Tibial artery (tissue), 4 donors: ENCODE data around the gene PCSK2.

Source experiments
- DNase-seq, 2 donors: peaks; one replicate each; pipeline ENCODE4 v3.0.0-alpha.2; 2019
- H3K27ac ChIP-seq, 2 donors: fragments of 200-600 bp; sonication (generic) in 1 of 2; 1 replicate in 1 of 2; 2 replicates in 1 of 2; pipeline ENCODE4 v1.5.1; 2018 to 2019; ENCODE audit warnings: mild to moderate bottlenecking in 1 of 2
- H3K27me3 ChIP-seq, 2 donors: fragments of 200-600 bp; sonication (generic) in 1 of 2; one replicate each; pipeline versions ENCODE4 v1.5.1 to v1.6.0; 2016 to 2019
- H3K36me3 ChIP-seq, 3 donors: fragments of 200-600 bp; sonication (generic) in 2 of 3; one replicate each; pipeline ENCODE4 v1.5.1; 2016 to 2019; ENCODE audit warnings: mild to moderate bottlenecking in 2 of 3
- H3K4me1 ChIP-seq, 4 donors: fragments of 200-600 bp; sonication (generic) in 2 of 4; 1 replicate in 3 of 4; 2 replicates in 1 of 4; pipeline ENCODE4 v1.5.1; 2016 to 2019
- H3K4me3 ChIP-seq, 2 donors: fragments of 200-600 bp; sonication (generic) in 1 of 2; 1 replicate in 1 of 2; 2 replicates in 1 of 2; pipeline ENCODE4 v1.5.1; 2018 to 2019; ENCODE audit warnings: mild to moderate bottlenecking in 2 of 2
- H3K9me3 ChIP-seq, 3 donors: fragments of 200-600 bp; sonication (generic) in 1 of 3; one replicate each; pipeline ENCODE4 v1.5.1; 2016 to 2019
- intact Hi-C: fragments of 100-400 bp; cut with DNase I; formaldehyde crosslinking; loops from one replicate; pipeline ENCODE4 v1.15.0; 2023; ENCODE audit warnings: low total_unique reads
- TF ChIP-seq, protein P1 (sequence below), 2 experiments: fragments of 200-600 bp in 1 of 2; fragments of 450-650 bp in 1 of 2; IDR thresholded peaks; one replicate each; pipeline ENCODE4 v1.5.1; 2017 to 2019; ENCODE audit warnings: antibody characterized with exemption in 2 of 2, mild to moderate bottlenecking in 1 of 2, moderate library complexity in 1 of 2

The PCSK2 gene

DNA sequence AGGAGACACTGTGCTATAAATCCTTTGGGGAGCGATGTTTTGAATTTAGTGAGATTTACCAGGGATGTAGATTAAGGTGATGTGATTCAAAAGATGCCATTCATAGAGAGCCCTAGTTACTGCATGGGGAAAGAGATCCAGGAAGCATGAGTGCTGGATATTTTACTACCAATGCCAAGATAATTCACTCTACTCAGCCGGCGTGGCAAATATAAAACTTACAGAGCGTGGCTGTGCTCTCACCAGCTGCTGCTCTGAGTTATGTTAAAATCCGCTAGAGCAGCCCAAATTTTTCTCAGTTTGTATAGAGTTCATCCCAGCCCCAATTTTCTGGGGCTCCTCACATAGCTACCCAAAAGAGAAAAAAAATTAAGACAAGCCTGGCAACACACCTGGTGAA lies 255.7 kb downstream of the PCSK2 start:
- intact Hi-C loops = no loop called here
- no peak overlapping the region for H3K27ac ChIP-seq
- H3K27me3 ChIP-seq = peaks cover 0 to 9% of the 10 kb centered on the region in 2 donors
- no peaks in the 10 kb centered on the region for H3K4me1 ChIP-seq
- no peak overlapping the region for H3K4me3 ChIP-seq
- H3K36me3 ChIP-seq = no peaks in the 10 kb centered on the region
- DNase-seq = no peak
- TF ChIP-seq, protein P1, sequence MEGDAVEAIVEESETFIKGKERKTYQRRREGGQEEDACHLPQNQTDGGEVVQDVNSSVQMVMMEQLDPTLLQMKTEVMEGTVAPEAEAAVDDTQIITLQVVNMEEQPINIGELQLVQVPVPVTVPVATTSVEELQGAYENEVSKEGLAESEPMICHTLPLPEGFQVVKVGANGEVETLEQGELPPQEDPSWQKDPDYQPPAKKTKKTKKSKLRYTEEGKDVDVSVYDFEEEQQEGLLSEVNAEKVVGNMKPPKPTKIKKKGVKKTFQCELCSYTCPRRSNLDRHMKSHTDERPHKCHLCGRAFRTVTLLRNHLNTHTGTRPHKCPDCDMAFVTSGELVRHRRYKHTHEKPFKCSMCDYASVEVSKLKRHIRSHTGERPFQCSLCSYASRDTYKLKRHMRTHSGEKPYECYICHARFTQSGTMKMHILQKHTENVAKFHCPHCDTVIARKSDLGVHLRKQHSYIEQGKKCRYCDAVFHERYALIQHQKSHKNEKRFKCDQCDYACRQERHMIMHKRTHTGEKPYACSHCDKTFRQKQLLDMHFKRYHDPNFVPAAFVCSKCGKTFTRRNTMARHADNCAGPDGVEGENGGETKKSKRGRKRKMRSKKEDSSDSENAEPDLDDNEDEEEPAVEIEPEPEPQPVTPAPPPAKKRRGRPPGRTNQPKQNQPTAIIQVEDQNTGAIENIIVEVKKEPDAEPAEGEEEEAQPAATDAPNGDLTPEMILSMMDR (IDR thresholded peaks at IDR 0.05) = no peak
- H3K9me3 ChIP-seq = no peaks in the 10 kb centered on the region

DNA sequence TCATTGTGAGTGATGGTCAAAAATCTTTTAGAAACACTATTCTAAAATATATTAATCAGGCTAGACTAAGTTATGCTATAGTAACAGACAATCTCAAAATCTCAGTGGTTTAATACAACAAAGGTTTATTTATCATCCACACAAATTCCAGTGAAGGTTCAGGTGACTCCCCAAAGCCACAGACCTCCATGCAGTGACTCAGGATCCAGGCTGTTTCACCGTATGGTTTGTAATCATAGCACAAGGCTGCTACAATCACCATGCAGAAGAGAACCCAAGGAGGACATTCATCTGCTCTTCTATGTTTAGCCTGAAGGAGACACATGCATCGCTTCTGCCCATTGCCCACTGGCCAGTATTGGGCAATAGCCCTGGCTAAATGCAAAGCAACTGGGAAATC lies 258.2 kb downstream of the PCSK2 start:
- Histone ChIP-seq H3K4me1 (no peaks in the 10 kb centered on the region), H3K27ac (no peak overlapping the region), H3K27me3 (peaks cover 0 to 9% of the 10 kb centered on the region in 2 donors), H3K36me3 (no peaks in the 10 kb centered on the region), H3K9me3 (no peaks in the 10 kb centered on the region), H3K4me3 (no peak overlapping the region)
- TF ChIP-seq, protein P1 (IDR thresholded peaks at IDR 0.05) = no peak
- DNase-seq = no peak
- intact Hi-C loops = no loop called here

GRCh38 chr20:17488916-17489600 lies 262.2 kb downstream of the PCSK2 start:
- intact Hi-C loops = no loop called here
- TF ChIP-seq, protein P1 (IDR thresholded peaks at IDR 0.05) = no peak
- no peak for DNase-seq
- Histone ChIP-seq H3K27ac (no peak overlapping the region), H3K4me3 (no peak overlapping the region), H3K27me3 (peaks cover 0 to 2% of the 10 kb centered on the region in 2 donors), H3K4me1 (no peaks in the 10 kb centered on the region), H3K36me3 (no peaks in the 10 kb centered on the region), H3K9me3 (no peaks in the 10 kb centered on the region)

DNA sequence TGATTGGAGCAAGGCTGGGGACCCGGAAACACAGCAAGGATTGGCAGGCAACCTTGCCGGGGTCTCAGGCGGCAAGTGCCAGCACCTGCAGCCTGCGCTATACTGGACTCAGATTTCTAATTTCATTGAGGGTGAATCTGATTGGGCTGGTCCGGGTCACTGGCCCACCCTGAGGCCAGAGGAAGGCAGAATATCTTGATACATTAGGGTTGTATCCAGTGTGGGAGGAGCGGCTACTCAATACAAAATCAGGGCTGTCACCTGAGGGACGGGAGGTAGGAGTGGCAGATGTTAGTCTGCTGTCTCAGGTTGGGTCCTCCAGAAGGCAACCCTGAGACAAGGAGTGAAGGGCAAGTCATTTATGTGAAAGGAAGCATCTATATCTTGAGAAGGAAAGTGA lies 263.7 kb downstream of the PCSK2 start:
- no peaks in the 10 kb centered on the region for H3K9me3 ChIP-seq
- TF ChIP-seq, protein P1 (IDR thresholded peaks at IDR 0.05) = no peak
- no peaks in the 10 kb centered on the region for H3K27me3 ChIP-seq
- H3K36me3 ChIP-seq = no peaks in the 10 kb centered on the region
- H3K27ac ChIP-seq = no peak overlapping the region
- intact Hi-C loops = no loop called here
- no peak overlapping the region for H3K4me3 ChIP-seq
- H3K4me1 ChIP-seq = no peaks in the 10 kb centered on the region
- DNase-seq = no peak

- no peak overlapping the region for H3K4me3 ChIP-seq
- TF ChIP-seq, protein P1 (IDR thresholded peaks at IDR 0.05) = no peak
- no peaks in the 10 kb centered on the region for H3K27me3 ChIP-seq
- intact Hi-C loops = no loop called here
- H3K4me1 ChIP-seq = no peaks in the 10 kb centered on the region
- no peaks in the 10 kb centered on the region for H3K9me3 ChIP-seq
- DNase-seq = no peak
- no peaks in the 10 kb centered on the region for H3K36me3 ChIP-seq
- H3K27ac ChIP-seq = no peak overlapping the region
Observed at GRCh38 chr20:17491041-17491440, 264.2 kb downstream of the PCSK2 start.

DNA sequence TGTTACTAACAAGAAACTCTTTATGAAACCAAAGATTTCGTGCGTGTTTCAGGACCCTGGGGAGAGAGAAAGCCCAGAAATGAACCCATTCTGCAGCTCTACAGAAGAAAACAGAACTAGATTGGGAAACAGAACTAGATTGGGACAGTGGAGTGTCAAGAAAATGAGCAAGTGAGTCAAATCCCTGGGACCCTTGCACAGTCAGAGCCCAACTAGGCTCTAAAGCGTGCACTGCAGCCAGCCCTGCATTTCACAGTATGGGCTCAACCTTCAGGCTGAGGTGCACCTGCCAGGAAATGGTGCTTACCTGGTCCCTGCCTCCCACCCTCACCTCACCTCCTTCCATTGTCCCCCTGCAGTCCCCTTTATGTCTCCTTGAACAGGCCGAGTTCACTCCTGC lies 264.6 kb downstream of the PCSK2 start:
- Histone ChIP-seq H3K27me3 (no peaks in the 10 kb centered on the region), H3K4me1 (no peaks in the 10 kb centered on the region), H3K27ac (no peak overlapping the region), H3K9me3 (no peaks in the 10 kb centered on the region), H3K36me3 (no peaks in the 10 kb centered on the region), H3K4me3 (no peak overlapping the region)
- intact Hi-C loops = no loop called here
- TF ChIP-seq, protein P1 (IDR thresholded peaks at IDR 0.05) = no peak
- DNase-seq = no peak
